ENCODE results near the gene NF1.

DNA sequence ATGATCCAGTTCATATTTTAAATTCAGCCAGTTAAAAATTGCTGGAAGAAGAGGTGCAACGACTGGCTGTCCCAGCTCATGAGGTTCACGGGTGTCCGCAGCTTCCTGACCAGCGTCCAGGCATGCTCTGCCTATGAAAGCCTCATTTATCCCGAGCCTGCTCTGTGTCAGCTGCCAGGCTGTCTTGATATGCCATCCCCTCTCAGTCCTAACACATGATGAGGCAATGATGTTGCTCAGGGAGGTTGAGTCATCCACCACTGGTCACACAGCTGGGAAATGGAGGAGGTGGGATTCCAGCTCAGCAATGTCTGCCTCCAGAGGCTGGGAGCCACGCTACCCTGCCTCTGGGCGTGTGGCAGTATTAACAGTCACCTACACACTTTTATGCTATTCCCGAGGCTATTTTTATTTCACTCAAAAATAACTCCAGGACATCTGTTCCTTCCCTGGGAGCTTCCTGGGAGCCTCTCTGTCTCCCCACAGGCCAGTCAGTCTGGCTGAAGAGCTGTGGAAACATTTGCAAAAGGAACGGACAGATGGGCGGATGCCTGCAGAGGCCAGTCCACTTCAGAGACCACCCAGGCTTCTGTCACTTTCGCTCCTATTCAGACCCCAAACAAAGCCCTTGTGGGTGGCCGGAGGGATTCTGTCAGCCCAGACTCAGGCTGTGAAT lies 319.2 kb downstream of the NF1 start:
- TF ChIP-seq, protein P1, sequence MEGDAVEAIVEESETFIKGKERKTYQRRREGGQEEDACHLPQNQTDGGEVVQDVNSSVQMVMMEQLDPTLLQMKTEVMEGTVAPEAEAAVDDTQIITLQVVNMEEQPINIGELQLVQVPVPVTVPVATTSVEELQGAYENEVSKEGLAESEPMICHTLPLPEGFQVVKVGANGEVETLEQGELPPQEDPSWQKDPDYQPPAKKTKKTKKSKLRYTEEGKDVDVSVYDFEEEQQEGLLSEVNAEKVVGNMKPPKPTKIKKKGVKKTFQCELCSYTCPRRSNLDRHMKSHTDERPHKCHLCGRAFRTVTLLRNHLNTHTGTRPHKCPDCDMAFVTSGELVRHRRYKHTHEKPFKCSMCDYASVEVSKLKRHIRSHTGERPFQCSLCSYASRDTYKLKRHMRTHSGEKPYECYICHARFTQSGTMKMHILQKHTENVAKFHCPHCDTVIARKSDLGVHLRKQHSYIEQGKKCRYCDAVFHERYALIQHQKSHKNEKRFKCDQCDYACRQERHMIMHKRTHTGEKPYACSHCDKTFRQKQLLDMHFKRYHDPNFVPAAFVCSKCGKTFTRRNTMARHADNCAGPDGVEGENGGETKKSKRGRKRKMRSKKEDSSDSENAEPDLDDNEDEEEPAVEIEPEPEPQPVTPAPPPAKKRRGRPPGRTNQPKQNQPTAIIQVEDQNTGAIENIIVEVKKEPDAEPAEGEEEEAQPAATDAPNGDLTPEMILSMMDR (IDR thresholded peaks at IDR 0.05): no peak
- no peak for TF ChIP-seq POLR2A (IDR thresholded peaks at IDR 0.05)
